ENCODE data around the gene RNF10. TPM values are rescaled to one million over a fixed set of nuclear protein-coding genes. Genes with fewer than 3 reads are reported as not detected.
"Not testable (repeated sequence)": the region's sequence is repeated elsewhere in the genome, so short reads cannot be mapped to it uniquely, and the experiment has no call there.

The RNF10 gene
- polyA plus RNA-seq, 1 donor from 2014 or later, result 139 TPM

- no peaks in the 10 kb centered on the region for H3K9me2 ChIP-seq (ENCODE audit: insufficient read depth, low read length)
- H3K9me3 ChIP-seq (ENCODE audit: low read length), result no peaks in the 10 kb centered on the region
- H3K27ac ChIP-seq (ENCODE audit: low read length), result peak overlapping the region; percentile 90
- no peaks in the 10 kb centered on the region for H3K36me3 ChIP-seq (ENCODE audit: insufficient read depth, low read length)
- H3K79me2 ChIP-seq (replicated peaks; ENCODE audit: insufficient read depth, low read length), result peaks cover 10% of the 10 kb centered on the region
- H3K4me3 ChIP-seq (ENCODE audit: low read length), result peak overlapping the region; percentile 92
- no peaks in the 10 kb centered on the region for H4K20me1 ChIP-seq (ENCODE audit: insufficient read depth)
- H2AFZ ChIP-seq (ENCODE audit: low read depth, low read length), result peak overlapping the region; percentile 98
- no peak for TF ChIP-seq EZH2 (IDR thresholded peaks at IDR 0.05; ENCODE audit: borderline replicate concordance, insufficient read depth, low read length, poor library complexity, severe bottlenecking)
- TF ChIP-seq CTCF (IDR thresholded peaks at IDR 0.05; ENCODE audit: poor library complexity, severe bottlenecking), result no peak
- no peak for TF ChIP-seq EP300 (conservative IDR thresholded peaks at IDR 0.05; ENCODE audit: poor library complexity, severe bottlenecking)
- no peak for TF ChIP-seq MXI1 (conservative IDR thresholded peaks at IDR 0.05; ENCODE audit: poor library complexity, severe bottlenecking)
- no peak for TF ChIP-seq REST (IDR thresholded peaks at IDR 0.05; ENCODE audit: borderline replicate concordance)
- TF ChIP-seq TAF1 (IDR thresholded peaks at IDR 0.05; ENCODE audit: low read depth), result no peak
- TF ChIP-seq POLR2AphosphoS5 (IDR thresholded peaks at IDR 0.05), result no peak
- TF ChIP-seq SMC3 (conservative IDR thresholded peaks at IDR 0.05; ENCODE audit: poor library complexity), result no peak
- TF ChIP-seq RAD21 (conservative IDR thresholded peaks at IDR 0.05), result no peak
- H3K4me2 ChIP-seq (ENCODE audit: low read length), result peak overlapping the region; percentile 94
- H3K27me3 ChIP-seq (ENCODE audit: insufficient read depth, low read depth, low read length), result no peaks in the 10 kb centered on the region
- peak overlapping the region; percentile 90 for H3K9ac ChIP-seq (ENCODE audit: low read length)
- no peaks in the 10 kb centered on the region for H3F3A ChIP-seq (ENCODE audit: insufficient read depth, low read length, poor library complexity, severe bottlenecking)
Measured at GRCh38 chr12:120529641-120530417, 4.3 kb upstream of the RNF10 start.

DNA sequence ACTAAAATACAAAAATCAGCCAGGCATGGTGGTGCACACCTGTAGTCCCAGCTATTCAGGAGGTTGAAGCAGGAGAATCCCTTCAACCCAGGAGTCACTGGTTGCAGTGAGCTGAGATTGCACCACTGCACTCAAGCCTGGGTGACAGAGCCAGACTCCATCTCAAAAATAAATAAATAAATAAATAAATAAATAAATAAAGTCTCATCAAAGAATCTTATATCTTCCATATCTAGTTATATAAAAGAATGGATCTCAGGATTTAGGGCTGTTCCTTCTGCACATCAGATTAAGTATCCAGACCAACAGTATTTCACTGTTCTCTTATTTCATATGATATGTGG lies 3.8 kb upstream of the RNF10 start:
- not testable (repeated sequence) for H3K9me2 ChIP-seq (ENCODE audit: insufficient read depth, low read length); H3K4me2 ChIP-seq (ENCODE audit: low read length); H4K20me1 ChIP-seq (ENCODE audit: insufficient read depth); H3K9me3 ChIP-seq (ENCODE audit: low read length); H3F3A ChIP-seq (ENCODE audit: insufficient read depth, low read length, poor library complexity, severe bottlenecking); H3K27me3 ChIP-seq (ENCODE audit: insufficient read depth, low read depth, low read length); H3K4me3 ChIP-seq (ENCODE audit: low read length); H3K36me3 ChIP-seq (ENCODE audit: insufficient read depth, low read length); H2AFZ ChIP-seq (ENCODE audit: low read depth, low read length); H3K9ac ChIP-seq (ENCODE audit: low read length); H3K27ac ChIP-seq (ENCODE audit: low read length)
- H3K79me2 ChIP-seq (replicated peaks; ENCODE audit: insufficient read depth, low read length), result peaks cover 16% of the 10 kb centered on the region

Measured in neural cell (in vitro differentiated cells).